Measurements from ENCODE around the gene UGCG.

The UGCG gene

GRCh38 chr9:111984086-111984802 is 87.6 kb downstream of the UGCG start:
- no peak for DNase-seq (ENCODE audit: low read depth)
